Fibroblast of pulmonary artery (primary cell): Measurements from ENCODE around the gene SPATA19.
"Not testable (repeated sequence)": the region's sequence is repeated elsewhere in the genome, so short reads cannot be mapped to it uniquely, and the experiment has no call there.

Experiments
- DNase-seq: peaks from one replicate; pipeline ENCODE4 v3.0.0-alpha.2; 2010; ENCODE audit warnings: low read depth
- H3K4me3 ChIP-seq: replicated peaks from 2 replicates; pipeline ENCODE4 v1.5.1; 2011; ENCODE audit warnings: low read depth, mild to moderate bottlenecking, control low read depth, low read length, moderate library complexity
- TF ChIP-seq, protein P1 (sequence below): IDR thresholded peaks from 2 replicates; pipeline ENCODE4 v1.5.1; 2011; ENCODE audit warnings: mild to moderate bottlenecking, control low read depth, low read length, inconsistent platforms; ENCODE audit errors: missing control alignments

The SPATA19 gene

DNA sequence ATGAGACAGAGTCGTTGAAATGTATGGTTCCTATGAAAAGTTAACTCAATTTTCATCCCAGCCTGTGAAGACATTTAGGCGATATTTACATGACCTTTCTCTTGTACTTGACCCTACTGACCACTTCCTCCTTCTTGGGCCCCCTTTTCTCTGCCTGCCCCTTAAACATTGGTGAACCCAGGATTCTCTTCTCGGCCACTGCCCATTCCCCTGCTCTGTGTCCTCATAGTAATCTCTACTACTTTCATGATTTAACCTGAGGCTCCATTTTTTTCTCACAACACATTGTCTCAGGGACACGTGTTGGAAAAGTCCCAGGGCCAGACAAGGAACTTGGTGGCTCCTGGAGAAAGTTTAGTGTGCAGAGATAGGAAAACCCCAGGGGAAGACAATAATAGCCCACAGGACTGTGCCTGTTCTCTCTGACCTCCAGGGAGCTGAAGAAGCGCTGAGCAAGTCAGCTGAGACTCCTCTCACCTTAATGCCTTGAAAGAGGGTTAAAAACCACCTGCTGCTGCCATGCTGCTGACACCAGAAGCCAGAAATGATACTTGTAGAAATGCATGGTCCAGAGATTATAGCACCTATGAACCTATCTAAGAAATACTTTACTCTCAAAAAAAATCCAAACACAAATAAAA is 42.5 kb upstream of the SPATA19 start:
- TF ChIP-seq, protein P1, sequence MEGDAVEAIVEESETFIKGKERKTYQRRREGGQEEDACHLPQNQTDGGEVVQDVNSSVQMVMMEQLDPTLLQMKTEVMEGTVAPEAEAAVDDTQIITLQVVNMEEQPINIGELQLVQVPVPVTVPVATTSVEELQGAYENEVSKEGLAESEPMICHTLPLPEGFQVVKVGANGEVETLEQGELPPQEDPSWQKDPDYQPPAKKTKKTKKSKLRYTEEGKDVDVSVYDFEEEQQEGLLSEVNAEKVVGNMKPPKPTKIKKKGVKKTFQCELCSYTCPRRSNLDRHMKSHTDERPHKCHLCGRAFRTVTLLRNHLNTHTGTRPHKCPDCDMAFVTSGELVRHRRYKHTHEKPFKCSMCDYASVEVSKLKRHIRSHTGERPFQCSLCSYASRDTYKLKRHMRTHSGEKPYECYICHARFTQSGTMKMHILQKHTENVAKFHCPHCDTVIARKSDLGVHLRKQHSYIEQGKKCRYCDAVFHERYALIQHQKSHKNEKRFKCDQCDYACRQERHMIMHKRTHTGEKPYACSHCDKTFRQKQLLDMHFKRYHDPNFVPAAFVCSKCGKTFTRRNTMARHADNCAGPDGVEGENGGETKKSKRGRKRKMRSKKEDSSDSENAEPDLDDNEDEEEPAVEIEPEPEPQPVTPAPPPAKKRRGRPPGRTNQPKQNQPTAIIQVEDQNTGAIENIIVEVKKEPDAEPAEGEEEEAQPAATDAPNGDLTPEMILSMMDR = no peak
- DNase-seq = no peak
- H3K4me3 ChIP-seq = no peak overlapping the region

- TF ChIP-seq, protein P1 = no peak
- no peak for DNase-seq
- no peak overlapping the region for H3K4me3 ChIP-seq
Measured at GRCh38 chr11:133886029-133886428, 40.7 kb upstream of the SPATA19 start.

- no peak for DNase-seq
- no peak overlapping the region for H3K4me3 ChIP-seq
- TF ChIP-seq, protein P1 = no peak
Measured at GRCh38 chr11:133872160-133872559, 26.8 kb upstream of the SPATA19 start.

DNA sequence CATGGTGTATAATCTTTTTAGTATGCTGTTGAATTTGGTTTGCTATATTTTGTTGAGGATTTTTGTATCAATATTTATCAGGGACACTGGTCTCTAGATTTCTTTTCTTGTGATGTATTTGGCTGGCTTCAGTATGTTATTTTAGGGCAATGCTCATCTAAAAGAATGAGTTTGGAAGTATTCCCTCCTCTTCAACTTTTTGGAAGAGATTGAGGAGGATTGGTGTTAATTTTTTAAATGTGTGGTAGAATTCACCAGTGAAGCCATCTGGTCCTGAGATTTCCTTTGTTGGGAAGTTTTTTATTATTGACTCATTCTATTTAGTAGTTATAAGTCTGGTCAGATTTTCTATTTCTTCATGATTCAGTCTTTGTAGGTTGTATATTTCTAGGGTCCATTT is 22.1 kb upstream of the SPATA19 start:
- TF ChIP-seq, protein P1 = no peak

DNA sequence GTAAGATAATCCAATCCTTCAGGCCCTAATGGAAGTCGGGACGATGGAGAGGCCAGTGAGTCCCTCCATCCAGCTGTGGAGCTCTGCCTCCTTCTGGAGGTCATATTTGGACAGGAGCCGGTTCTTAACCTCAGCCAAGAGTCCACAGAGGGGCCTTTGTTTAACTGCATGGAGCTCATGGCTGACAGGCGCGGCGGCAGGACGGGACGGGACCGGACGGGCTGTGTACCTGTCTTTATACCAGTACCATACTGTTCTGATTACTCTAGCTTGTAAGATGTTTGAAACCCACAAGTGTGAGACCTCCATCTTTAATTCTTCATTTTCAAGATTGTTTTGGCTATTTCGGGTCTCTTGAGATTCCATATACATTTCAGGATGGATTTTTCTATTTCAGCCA is 20.2 kb upstream of the SPATA19 start:
- H3K4me3 ChIP-seq = no peak overlapping the region

More for the DNA sequence above, 22.1 kb upstream of the SPATA19 start:
- no peak overlapping the region for H3K4me3 ChIP-seq
- no peak for DNase-seq

GRCh38 chr11:133864756-133865155 is 19.4 kb upstream of the SPATA19 start:
- DNase-seq = no peak
- TF ChIP-seq, protein P1 = no peak
- no peak overlapping the region for H3K4me3 ChIP-seq

More for the DNA sequence above, 20.2 kb upstream of the SPATA19 start:
- no peak for DNase-seq
- TF ChIP-seq, protein P1 = no peak

DNA sequence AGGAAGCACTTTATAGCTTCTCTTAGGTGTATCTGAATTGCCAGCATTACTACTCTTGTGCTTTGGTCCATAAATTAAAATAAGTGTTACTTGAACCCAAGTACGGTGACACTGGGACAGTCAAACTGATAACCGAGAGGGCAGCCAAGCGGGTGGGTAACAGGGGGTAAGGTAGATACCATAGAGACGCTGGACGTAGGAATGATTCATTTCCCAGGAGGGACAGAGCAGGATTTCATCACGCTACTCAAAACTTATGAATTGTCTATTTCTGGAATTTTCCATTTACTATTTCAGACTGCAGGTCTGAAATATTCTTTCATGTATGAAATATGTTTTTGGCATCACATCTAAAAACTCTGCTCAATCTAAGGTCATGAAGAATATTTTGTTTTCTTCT is 14.8 kb upstream of the SPATA19 start:
- TF ChIP-seq, protein P1 = no peak
- no peak overlapping the region for H3K4me3 ChIP-seq
- no peak for DNase-seq

DNA sequence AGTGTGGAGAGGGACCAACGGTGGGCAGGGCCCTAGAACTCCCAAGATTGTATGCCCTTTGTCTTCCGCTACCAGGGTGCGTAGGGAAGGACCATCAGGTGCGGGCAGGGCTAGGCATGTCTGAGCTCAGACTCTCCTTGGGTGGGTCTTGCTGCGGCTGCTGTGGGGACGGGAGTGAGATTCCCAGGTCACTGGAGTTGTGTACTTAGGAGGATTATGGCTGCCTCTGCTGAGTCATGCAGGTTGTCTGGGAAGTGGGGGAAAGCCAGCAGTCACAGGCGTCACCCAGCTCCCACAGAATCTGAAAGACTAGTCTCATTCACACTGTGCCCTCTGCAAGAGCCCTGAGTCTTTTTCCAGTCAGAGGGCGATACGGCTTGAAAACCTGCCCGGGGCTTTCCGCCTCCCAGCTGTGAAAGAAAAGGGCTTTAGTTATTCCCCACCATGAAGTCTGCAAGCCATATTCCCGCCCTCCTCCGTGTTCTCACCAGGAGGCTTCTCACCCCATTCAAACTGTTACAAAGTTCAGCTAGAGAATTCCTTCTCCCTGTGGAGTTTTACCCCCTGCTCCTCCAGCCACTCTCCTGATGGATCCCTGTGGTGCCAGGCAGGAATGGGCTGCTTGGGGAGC is 9.1 kb upstream of the SPATA19 start:
- H3K4me3 ChIP-seq = not testable (repeated sequence)

More for the DNA sequence above, 9.1 kb upstream of the SPATA19 start:
- not testable (repeated sequence) for DNase-seq
